Measurements from ENCODE around the gene TSPAN14.
"Not testable (repeated sequence)": the region's sequence is repeated elsewhere in the genome, so short reads cannot be mapped to it uniquely, and the experiment has no call there.

TSPAN14 gene

DNA sequence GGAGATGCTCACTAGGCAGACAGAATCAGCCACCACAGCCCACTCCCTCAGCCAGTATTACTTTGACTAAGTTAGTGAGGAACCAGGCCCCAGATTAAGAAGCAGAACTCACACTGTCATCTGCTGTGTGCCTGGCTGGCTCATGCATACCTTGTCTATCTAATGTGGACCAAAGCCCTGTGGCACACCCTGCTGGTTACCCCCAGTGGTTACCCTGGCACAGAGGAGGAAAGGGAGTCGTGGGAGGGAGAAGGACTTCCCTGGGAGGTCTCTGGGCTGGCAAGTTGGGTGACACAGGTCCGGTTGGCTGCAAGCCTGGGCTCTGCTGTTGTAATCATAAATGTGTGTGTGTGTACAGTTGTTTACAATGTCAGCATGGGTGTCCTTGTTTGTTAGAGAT, 76.1 kb downstream of the TSPAN14 start:
- DNase-seq: no peak

DNA sequence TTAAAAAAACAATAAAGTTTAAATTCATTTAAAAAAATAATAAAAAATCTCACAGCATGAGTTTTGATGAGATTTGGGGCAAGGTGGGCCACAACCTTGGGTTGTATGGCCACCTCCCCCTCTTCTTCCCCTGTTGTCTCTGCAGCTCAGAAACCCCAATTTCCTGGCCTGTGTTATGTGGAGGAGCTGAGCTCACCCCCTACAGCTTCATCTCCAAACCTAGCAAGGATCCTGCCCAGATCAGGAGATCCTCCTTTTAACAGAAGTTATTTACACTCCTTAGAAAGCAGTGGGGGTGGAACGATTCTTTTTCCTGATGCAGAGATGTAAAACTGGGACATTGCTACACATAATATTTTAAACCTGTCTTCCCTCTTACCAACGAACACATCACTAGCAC, 76.7 kb downstream of the TSPAN14 start:
- DNase-seq: no peak

DNA sequence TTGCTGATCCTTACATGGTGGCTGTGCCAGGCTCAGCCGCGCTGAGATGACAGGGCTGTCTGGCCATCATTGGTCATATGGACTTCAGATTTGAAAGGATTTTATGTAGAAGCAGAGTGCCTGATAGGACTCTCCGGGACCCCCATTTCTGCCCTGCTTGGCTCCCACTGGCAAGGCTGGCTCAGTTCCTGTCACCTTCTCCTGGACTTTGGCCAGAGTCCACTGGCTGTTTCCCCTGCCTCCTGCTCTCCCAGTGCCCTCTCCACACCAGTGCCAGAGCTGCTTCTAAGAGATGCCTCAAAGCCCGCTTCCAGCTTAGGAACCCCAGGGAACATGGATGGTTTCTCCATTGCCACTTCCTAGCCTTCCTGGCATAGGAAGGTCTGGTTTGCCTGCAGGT, 78.5 kb downstream of the TSPAN14 start:
- DNase-seq: no peak

DNA sequence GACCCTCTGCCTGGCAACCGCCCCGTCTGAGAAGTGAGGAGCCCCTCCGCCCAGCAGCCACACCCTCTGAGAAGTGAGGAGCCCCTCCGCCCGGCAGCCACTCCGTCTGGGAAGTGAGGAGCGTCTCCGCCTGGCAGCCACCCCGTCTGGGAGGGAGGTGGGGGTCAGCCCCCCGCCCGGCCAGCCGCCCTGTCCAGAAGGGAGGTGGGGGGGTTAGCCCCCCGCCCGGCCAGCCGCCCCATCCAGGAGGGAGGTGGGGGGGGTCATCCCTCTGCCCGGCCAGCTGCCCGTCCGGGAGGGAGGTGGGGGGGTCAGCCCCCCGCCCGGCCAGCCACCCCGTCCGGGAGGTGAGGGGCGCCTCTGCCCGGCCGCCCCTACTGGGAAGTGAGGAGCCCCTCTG, 79.9 kb downstream of the TSPAN14 start:
- not testable (repeated sequence) for DNase-seq

DNA sequence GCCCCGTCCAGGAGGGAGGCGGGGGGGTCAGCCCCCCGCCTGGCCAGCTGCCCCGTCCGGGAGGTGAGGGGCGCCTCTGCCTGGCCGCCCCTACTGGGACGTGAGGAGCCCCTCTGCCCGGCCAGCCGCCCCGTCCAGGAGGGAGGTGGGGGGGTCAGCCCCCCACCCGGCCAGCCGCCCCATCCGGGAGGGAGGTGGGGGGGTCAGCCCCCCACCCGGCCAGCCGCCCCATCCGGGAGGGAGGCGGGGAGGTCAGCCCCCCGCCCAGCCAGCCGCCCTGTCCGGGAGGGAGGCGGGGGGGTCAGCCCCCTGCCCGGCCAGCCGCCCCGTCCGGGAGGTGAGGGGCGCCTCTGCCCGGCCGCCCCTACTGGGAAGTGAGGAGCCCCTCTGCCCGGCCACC, 80.5 kb downstream of the TSPAN14 start:
- not testable (repeated sequence) for DNase-seq

DNA sequence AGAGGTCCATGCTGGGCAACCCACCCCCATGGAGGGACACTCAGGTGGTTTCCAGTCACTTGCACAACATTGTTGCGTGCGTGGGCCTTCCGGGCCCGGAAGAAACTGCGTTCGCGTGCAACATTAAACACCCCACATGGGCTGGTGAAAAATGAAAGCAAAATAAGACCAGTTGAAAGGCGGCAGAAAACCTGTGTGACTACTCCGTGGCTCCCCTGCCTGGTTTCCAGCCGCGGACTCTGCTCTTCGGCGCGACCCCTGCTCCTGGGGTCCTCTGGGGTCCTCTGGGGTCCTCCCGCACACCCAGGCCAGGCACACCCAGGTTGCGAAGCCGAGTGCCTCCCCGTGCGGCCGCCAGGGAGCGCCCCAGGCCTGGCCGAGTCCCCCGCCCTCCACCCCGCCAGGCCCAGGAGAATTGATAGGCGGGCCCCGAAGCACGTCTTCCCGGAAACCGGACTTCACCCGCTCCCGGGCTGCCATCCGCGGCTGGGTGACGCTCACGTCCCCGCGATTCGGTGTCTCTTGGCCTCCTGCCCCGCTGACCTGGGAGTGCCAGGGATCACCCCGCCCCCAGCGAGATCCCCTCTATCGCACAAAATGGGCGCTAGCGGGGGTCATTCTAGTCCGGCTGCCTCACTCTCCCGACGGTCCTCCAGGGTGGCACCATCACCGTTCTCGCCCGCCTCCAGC, 81.7 kb downstream of the TSPAN14 start:
- DNase-seq: no peak

DNA sequence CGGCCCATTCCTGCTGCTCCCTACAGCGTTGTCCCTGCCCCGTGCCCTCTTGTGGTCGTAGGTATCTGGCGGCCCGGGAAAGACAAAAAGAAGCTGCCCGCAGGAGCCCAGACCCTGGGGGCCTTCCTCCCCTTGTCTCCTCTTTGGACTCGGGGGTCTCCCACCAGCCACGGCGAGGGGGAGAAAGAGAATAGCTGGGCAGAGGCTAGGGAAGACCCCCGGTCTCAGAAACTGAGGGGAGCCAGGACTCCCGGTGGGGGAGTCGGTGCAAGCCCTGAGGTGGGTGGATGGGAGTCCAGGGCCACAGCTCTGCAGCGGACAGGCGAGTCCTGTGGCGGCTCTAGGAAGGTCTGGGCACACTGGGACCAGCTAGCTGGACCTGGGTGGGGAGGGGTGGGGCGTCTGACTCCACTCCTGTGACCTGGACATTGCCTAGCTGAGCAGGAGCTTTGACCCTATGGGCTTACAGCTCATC, 82.3 kb downstream of the TSPAN14 start:
- DNase-seq: no peak

DNA sequence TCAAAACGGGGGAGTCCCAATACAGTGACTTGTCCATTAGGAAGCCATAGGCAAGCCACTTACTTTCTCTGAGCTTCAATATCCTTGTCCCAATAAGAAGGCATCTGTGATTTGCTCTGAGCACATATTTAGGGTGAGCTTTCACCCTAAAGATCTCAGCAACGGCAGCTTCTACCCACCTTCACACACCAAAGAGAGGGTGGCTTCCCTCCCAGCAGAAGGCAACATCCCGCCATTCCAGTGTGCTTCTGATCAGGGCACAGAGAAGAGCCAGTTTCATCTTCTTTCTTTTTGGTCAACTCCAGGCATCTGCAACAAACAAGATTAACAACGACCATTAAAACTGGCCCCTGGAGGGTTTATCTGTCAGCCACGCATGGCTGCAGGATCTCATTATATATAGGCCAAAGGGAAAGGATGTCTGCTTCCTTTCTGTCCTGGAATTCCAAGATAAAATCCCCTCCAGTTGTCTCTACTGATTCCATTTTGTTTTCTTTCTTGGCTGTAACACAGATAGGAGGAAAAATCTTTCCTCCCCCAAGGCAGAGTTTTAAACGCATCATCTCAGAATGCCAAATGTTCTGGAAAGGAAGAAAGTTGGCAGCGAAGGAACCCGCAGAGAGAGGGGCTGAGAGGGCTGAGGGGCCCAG, 83.1 kb downstream of the TSPAN14 start:
- DNase-seq: no peak

DNA sequence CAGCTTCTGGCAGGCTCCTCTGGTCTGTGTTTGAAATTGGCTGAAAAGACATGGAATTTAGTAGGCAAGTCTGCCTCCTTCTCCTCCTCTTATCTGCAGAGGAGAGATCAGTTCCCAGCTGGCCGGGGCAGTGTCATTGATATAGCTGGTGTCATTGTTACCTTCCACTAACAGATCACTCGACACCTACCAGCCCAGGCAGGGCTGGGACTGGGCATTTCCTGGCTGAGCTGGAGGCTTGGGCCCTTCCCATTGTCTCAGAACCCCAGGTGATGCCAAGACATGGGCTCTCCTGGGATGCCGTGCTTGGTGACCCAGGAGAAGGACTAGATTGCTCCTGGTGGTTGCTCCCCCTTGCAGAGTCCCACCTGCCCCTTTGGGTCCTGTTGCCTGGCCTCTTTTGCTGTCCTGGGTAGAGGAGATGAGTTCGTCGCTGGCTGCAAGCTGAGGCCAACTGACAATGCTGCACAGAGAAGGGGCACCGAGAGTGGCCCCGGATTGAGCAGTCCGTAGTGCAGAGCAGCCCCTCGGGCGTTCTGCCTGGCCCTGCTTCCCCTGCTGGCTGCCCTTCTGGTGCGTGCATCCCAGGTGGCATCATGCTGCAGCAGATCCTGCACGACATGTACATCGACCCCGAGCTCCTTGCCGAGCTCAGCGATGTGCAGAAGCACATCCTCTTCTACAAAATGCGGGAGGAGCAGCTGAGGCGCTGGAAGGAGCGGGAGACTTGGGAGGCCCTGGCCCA, 83.8 kb downstream of the TSPAN14 start, which contains the start of gene SH2D4B:
SH2D4B (plus strand) TSS at position 167 of the 745 bp plus-strand sequence; CDS start at position 597, 430 bp downstream.
- no peak for DNase-seq

DNA sequence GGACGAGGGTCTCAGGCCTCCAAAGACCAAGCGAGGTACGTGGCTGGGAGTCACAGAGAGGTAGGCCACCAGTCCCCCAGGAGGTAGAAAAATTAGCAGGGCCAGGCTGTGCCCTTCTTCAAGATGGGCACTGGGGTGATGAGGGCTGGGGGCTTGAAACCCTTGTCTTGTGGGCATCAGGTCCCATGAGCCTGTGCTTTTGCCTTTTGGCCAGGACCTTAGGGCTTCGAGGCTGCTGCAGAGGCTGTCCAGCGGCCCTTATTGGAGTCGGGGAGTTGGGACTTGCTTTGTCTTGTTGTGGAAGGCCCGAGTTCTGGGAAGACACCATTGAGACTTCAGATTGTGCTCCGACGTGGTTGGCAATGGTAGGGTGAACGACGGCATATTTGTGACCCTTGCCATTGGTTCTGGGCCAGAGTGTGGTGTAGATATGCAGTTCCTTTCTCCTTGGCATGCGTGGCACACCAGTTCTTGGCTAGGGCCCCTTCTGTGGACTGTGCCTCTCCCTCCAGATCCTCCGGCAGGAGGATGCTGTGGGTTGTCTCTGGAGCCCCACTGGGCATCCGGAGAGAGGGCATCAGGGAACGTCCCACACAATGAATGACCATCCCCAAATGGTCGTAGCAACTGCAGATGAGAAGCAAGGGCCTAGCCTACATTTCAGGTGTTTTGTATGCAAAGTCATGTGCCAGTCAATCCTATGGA, 84.5 kb downstream of the TSPAN14 start:
- DNase-seq: no peak

DNA sequence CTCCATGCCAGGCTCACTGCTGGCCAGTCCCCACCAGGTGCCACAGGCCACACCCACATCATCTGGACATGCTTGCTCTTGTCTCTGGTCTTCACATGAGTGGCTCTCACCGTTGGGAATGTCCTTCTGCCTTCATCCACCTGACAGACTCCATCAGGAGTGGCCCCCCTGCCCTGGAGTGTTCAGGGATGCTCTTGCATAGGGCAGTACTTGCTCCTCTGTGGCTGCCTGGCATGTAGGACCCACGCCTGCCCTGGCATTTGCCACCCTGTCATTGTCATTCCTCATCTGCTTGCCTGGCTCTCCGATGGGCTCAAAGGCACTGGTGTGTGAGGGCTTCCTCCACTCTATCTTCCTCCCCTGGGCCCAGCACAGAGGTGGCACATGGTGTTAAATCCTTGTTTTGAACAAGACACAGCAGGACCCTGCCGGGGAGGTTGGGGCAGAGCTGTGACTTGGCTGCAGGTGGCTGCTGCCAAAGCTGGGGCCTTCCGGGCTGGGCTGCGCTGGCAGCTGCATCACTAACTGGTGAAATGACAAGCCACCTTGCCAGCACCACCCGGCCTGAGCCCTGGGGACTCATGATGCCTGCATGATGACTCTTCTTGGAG, 85.4 kb downstream of the TSPAN14 start:
- no peak for DNase-seq

DNA sequence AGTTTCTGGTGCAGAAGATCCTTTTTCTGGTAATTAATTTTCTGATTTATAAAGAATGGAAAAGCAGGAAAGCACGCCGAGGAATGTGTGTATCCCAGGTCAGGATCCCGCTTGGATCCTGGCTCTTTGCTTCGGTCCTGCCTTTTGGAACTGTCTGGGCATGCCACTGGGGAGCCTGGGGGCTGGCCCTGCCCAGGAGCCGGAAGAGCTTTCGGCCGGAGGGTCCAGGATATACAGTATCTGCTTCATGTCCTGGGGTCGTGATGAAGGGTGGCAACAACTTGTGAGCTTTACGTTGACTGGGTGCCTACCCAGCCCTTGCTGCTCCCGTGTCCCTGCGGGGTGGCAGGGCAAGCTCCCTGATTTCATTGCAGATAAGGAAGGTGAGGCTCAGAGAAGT, 86.0 kb downstream of the TSPAN14 start:
- DNase-seq: no peak

DNA sequence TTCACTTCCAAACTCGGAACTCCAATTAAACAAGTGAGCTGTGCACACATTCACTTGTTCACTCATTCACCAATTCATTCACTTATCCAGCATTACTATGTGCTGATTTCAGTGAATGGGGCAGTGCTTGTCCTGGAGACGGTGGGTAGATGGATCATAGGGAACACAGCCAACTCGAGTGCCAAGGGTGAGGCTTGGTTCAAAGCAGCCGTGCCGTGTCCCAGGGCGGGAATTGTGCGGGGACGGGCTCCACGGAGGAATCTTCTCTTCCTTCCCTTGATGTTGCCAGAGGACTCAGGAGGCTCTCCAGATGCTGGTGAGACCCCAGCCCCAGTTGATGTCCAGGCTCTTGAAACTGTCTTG, 86.5 kb downstream of the TSPAN14 start:
- DNase-seq: no peak

DNA sequence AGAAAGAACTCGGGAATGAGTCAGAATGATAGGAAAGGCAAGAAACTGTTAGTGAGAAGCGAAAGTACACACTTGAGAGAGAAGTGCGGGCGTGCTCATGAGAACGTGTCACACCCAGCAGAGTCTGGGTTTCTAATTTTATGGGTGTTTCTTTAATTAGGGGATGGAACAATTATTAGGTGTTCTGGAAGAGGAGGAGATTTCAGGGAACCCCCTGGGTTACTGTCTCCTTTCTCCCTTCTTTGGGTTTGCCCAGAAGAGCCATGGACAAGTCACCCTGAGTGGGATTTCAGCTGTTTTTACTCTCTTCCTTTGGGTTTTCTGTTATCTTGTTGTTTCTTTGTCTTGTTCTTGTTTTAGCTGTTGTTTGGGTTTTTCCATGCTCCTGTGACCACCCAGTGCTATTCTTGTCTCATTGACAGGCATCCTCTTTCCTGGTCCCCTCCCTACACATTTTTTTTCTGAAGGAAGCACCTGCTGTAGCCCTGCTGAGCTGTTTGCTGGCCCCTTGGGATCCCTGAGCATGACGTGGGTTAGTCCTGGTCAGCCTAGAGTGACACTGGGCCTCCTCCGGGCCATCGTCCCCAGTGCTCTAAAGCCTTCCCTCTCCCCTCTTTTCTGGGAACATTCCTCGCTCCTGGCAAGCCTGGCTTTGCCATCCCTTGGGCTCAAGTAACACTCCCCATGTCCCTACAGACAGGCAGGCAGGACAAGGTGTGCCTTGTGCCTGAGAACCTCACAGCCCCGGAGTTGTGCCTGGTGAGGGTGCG, 87.1 kb downstream of the TSPAN14 start:
- DNase-seq: peak; percentile 75

DNA sequence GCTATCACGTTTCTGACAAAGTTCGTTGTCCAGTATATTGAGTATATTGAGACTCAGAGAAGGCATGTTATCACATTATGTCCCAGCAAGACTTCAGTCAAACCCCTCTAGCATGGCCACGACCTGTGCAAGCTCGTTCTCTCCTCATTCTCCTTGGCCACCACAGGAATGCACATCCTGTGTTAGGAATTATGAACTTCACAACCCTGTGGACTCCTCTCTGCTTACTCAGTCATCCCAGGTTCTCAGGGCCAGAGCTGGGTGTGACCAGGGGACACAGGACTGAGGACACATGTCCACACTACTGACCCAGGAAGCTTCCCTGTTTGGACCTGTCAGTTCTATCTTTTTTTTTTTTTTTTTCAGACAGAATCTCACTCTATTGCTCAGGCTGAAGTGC, 87.9 kb downstream of the TSPAN14 start:
- DNase-seq: no peak

DNA sequence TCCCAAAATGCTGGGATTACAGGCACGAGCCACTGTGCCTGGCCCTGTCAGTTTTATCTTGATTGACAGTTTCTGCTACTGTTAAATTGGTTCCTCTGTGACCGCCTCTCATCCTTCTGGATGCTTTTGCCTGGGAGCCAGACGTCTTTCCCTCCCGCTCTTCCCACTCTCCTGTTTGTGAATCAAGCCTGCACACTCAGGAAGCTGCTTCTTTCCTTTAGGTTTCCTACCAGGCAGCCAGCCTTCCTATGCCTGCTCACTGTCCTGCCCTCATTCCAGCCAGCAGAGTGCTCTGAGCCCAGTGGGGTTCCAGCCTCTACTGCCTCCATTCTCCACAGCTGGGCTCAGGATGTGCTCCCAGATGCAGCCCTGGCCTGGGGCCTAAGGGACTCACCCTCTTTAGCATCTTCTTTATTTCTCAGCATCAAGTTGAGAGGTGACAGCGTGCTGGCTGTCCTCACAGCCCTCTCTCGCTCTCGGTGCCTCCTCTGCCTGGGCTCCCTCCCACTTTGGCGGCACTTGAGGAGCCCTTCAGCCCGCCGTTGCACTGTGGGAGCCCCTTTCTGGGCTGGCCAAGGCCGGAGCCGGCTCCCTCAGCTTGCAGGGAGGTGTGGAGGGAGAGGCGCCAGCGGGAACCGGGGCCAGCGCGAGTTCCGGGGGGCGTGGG, 88.7 kb downstream of the TSPAN14 start:
- DNase-seq: no peak

DNA sequence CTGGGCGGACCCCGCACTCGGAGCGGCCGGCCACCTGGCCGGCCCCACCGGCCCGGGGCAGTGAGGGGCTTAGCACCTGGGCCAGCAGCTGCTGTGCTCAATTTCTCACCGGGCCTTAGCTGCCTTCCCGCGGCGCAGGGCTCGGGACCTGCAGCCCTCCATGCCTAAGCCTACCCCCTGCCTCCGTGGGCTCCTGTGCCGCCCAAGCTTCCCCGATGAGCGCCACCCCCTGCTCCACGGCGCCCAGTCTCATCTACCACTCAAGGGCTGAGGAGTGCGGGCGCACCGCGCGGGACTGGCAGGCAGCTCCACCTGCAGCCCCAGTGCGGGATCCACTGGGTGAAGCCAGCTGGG, 89.2 kb downstream of the TSPAN14 start:
- DNase-seq: not testable (repeated sequence)

DNA sequence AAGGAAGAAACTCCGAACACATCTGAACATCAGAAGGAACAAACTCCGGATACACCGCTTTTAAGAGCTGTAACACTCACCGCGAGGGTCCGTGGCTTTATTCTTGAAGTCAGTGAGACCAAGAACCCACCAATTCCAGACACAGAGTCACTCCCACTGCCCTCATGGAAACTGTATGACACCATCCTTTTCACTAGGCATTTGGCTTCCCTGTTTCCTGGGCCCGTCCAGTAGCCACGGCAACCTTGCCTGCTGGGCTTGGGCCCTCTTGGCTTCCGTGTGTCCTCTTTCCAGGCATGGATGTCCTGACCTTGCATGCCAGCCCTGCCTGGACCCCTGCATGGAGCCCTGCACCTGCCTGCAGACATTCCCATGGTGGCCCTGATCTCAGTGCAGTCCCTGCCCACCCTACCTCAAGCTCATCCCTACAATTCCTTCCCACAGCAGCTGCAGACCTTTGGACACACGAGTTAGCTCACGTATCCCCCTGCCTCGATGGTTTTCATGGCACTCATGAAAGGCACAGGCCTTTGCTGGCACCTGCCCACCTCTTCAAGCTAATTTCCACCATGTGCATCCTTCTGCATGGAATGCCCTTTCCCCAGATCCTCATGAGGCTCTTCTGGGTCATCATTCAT, 90.3 kb downstream of the TSPAN14 start:
- no peak for DNase-seq

DNA sequence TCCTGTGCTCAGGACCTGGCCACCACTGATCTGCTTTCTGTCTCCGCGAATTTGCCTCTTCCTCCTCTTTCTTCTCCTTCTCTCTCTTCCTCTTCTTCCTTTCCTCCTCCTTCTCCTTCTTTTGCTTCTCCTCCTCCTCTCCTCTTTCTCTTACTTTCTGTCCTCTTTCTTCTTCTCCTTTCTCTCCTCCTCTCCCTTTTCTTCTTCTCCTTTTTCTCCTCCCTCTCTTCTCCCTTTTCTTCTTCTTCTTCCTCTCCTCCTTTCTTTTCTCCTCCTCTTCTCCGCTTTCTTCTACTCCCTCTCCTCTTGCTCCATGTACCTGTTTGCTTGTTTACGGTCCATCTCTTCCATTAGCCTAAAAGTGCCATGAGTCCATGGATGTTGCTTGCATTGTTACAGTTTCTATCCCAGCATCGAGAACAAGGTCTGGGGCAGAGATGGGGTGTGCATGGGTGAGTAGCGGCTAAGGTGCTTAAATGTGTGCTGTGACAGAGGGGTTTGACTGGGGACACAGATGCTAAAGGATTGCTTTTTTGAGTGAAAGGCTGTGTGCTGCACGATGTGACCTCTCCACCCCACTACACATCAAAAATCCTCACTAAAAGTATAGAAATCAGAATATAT, 91.3 kb downstream of the TSPAN14 start:
- no peak for DNase-seq

DNA sequence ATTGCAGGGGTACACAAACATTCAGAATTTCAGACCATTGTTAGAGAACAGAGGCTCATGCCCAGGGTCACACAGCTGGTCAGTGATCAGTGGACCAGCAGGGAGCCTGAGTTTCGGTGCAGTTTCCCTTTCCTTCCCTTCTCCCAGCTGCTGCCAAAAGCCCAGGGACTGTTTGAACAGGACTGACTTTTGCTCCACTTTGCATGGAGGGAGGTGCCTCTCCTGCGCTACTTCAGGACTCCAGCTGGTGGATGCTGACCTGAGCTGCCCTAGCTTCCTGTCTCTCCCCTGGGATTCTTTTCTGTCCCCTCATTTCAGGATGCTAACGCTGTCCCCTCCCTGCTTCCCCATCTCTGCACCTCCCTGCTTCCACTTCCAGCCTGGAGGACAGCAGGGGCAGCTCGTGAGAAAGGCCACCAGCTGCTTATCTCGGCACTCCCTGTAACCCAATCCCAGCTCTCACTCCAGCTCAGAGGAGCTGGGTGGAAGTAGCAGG, 98.1 kb downstream of the TSPAN14 start:
- peak; percentile 96 for DNase-seq

Measured in NCI-H146 (cell line).